Activated gamma-delta T cell treated with Interleukin-2 at 50 U/mL for 16 hours (primary cell): ENCODE results near the gene CELF5.
"Not testable (repeated sequence)": the region's sequence is repeated elsewhere in the genome, so short reads cannot be mapped to it uniquely, and the experiment has no call there.

Source experiments
- DNase-seq: peaks from one replicate; pipeline ENCODE4 v3.0.0-alpha.2; 2020

CELF5 gene

GRCh38 chr19:3190921-3191805 is 33.3 kb upstream of the CELF5 start:
- no peak for DNase-seq

- not testable (repeated sequence) for DNase-seq
Observed at GRCh38 chr19:3191806-3192104, 32.7 kb upstream of the CELF5 start.

GRCh38 chr19:3192228-3192635 is 32.2 kb upstream of the CELF5 start:
- no peak for DNase-seq

- no peak for DNase-seq
Observed at GRCh38 chr19:3192684-3193083, 31.8 kb upstream of the CELF5 start.

- DNase-seq: no peak
Observed at GRCh38 chr19:3193256-3194105, 31.0 kb upstream of the CELF5 start.

GRCh38 chr19:3194106-3195087 is 30.1 kb upstream of the CELF5 start:
- DNase-seq: no peak

GRCh38 chr19:3196064-3196932 is 28.2 kb upstream of the CELF5 start:
- DNase-seq: no peak

GRCh38 chr19:3196933-3197205 is 27.6 kb upstream of the CELF5 start:
- DNase-seq: no peak

- no peak for DNase-seq
Observed at GRCh38 chr19:3198901-3199700, 25.4 kb upstream of the CELF5 start.

GRCh38 chr19:3201072-3201700 is 23.3 kb upstream of the CELF5 start:
- no peak for DNase-seq

GRCh38 chr19:3201911-3202310 is 22.6 kb upstream of the CELF5 start:
- no peak for DNase-seq

- DNase-seq: no peak
Observed at GRCh38 chr19:3202346-3202745, 22.1 kb upstream of the CELF5 start.

- DNase-seq: not testable (repeated sequence)
Observed at GRCh38 chr19:3202895-3203294, 21.6 kb upstream of the CELF5 start.

GRCh38 chr19:3203805-3204645 is 20.4 kb upstream of the CELF5 start:
- no peak for DNase-seq

GRCh38 chr19:3204646-3205275 is 19.7 kb upstream of the CELF5 start:
- no peak for DNase-seq

- no peak for DNase-seq
Observed at GRCh38 chr19:3206216-3206953, 18.1 kb upstream of the CELF5 start.

- no peak for DNase-seq
Observed at GRCh38 chr19:3207461-3208242, 16.8 kb upstream of the CELF5 start.
